ENCODE data around the gene BMPR1A.

DNA sequence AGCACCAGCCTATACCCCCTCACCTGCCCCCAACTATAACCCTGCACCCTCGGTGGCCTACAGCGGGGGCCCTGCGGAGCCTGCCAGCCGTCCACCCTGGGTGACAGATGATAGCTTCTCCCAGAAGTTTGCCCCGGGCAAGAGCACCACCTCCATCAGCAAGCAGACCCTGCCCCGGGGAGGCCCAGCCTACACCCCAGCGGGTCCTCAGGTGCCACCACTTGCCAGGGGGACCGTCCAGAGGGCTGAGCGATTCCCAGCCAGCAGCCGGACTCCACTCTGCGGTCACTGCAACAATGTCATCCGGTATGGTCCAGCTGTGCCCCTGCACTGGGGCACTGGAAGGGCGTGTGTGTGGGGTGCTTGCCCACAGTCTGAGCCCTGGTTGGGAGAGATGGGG lies 40.0 kb upstream of the BMPR1A start:
- TF ChIP-seq, protein P1, sequence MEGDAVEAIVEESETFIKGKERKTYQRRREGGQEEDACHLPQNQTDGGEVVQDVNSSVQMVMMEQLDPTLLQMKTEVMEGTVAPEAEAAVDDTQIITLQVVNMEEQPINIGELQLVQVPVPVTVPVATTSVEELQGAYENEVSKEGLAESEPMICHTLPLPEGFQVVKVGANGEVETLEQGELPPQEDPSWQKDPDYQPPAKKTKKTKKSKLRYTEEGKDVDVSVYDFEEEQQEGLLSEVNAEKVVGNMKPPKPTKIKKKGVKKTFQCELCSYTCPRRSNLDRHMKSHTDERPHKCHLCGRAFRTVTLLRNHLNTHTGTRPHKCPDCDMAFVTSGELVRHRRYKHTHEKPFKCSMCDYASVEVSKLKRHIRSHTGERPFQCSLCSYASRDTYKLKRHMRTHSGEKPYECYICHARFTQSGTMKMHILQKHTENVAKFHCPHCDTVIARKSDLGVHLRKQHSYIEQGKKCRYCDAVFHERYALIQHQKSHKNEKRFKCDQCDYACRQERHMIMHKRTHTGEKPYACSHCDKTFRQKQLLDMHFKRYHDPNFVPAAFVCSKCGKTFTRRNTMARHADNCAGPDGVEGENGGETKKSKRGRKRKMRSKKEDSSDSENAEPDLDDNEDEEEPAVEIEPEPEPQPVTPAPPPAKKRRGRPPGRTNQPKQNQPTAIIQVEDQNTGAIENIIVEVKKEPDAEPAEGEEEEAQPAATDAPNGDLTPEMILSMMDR (IDR thresholded peaks at IDR 0.05): no peak
- no peak for TF ChIP-seq POLR2AphosphoS5 (IDR thresholded peaks at IDR 0.05)
- no peak for TF ChIP-seq POLR2A (IDR thresholded peaks at IDR 0.05)
